HG03469 (cell line): ENCODE measurements around the gene MYBBP1A.
"Not testable (repeated sequence)": the region's sequence is repeated elsewhere in the genome, so short reads cannot be mapped to it uniquely, and the experiment has no call there.

Experiments used
- ATAC-seq: cut with Tn5 transposase; IDR thresholded peaks from one replicate; pipeline ENCODE4 v1.9.1; 2021; ENCODE audit warnings: mild to moderate bottlenecking, moderate library complexity, moderate number of reproducible peaks; ENCODE audit not compliant: unreplicated experiment

The MYBBP1A gene

DNA sequence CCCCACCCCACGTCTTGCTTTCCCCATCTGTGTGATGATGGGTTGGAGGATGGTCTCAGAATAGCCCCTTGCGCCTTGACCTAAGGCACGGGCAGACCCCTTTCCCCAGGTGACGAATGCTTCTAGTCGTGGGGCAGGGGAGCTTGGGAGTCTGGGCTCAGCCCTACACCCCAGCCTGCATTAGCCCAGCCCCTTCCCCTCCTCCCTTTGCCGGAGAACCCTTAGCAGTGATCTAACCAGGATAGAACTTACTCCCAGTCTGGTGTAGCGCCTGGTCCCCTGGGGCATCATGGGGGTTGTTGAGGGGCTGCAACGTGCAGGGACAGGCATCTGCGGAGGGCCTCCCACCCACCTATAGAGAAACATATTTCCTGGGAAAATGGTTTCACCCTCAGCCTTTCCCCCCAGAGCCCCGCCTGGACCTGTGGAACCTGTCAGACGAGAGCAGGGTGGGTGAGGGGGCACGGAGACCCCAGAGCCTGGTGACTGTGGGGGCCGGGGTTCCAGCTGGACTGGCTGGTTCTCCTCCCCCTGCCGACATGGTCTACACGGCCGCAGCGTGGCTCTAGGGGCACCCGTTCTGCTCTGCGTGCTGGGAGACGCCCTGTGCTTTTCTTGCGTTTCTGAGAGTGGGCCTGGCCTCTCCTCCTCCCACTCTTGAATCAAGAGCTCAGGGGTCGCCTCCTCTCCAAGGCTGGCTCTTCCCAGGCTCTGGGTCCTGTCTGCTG, 33.9 kb upstream of the MYBBP1A start:
- no peak for ATAC-seq

DNA sequence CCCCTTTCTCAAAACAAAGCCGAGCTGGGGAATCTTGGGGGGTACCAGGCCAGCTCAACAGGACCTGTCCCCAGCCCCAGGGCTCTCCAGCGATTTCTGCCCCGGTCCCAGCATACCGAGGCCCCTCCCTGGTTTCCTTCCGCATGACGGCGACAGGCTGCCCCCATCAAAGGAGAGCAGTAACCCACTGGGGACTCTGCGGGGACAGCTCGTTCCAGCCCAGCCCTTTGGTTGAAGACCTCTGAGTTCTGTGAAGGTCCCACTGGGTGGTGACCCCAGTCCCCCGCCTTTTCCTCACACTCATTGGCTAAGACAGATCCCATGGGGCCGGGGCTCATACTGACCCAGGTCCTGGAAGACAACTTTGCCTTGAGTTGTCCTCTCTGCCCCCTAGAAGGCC, 33.2 kb upstream of the MYBBP1A start:
- no peak for ATAC-seq

DNA sequence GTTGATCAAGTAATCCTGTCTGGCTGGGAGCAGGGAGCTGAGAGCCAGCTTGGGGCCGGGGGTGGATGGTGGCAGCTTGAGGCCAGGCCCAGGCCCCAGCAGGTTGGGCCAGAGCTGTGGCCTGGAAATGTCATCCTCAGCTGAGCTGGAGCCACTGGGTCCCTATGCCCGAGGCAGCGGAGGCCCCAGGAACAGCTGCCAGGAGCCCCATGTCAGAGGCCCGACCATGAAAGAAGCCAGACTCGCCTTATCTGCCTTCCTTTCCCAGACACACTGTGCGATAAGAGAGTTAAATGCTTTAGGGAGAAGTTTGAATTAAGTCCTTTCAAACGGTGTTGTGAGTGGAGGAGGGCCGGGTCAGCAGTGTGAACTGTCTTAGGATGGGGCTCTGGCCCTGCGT, 32.6 kb upstream of the MYBBP1A start:
- ATAC-seq: no peak

DNA sequence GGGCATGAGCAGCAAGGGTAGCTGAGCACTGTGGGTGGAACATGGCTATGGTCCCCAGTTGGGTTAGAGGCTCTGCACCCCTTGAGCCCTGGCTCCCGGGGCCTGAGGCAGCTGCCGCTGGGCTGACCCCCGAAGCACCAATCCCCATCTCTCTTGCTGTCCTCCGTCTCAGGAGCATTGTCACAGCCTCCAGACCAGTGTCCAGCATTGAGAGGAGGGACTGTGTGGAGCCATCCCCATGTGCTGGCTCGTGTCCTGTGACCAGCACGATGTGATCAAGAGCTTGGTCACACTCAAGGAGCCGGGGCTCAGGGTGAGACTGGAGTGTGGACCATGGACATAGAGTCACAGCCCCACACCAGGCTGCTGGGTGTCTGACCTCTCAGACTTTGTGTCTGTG, 32.0 kb upstream of the MYBBP1A start:
- no peak for ATAC-seq

DNA sequence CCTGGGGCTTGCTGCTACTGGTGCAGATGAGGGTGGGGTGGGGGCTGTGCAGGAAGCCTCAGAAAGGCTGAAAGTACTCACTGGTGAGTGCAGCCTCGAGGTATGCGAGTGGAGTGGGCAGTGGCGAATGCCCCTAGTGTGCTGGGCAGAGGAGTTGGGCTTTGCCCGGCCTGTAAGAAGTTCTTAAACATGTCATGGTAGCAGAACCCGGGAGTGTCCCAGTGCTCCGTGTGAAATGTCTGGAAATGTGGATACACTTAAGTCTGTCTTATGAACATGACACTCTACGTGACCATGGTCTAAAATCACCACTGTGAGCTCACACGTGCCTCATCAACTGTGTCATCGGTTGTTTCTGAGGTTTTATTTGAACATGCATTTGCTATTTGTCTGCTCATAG, 30.9 kb upstream of the MYBBP1A start:
- no peak for ATAC-seq

DNA sequence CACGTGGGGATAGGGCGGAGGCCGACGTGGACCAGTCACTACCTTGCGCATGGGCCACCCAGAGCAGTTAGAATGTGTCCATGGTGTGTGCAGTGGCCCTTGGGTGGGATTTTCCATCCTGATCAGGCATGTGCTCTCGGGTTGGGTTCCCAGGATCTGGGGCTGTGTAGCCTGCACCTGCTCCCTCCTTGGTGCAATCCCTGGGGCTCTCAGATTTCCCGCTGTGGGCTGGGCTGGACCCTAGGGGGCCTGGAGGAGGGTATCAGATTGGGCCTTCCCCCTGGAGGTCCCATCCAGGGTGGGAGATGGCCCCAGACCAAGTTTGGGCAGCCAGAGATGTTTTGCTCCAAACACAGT, 30.4 kb upstream of the MYBBP1A start:
- ATAC-seq: no peak

DNA sequence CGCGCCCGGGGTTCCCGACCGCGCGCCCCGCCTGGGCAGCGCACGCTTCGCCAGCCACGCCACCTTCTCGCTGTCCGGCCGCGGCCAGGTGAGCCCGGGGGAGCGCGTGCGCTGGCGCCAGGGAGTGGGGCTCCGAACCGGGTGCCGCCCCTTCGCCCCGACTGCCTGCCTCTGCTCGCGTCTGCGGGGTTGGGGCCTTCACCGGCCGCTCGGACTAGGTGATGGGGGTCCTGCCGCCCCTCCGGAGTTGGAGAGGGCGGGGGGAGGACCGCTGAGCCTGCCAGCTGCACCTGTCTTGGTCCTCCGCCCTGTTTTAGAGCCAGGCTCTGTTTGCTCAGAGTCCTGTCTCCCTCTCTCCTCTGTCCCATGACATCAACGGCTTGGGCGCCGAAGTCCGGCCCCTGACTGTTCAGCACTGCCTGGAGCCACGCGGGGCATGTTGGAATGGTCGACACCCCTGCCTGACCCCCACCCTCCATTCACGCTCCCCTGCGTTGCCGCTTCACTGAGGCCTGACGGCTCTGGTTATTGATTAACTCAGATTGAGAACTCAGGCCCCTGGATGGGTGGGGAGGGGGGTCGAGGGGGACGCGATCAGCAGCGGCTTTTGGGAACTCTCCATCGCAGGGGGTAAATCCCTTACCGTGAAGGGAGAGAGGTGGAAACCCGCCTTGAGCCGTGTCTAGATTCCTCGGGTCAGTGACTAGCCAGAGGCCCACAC, 29.9 kb upstream of the MYBBP1A start:
- ATAC-seq: no peak

DNA sequence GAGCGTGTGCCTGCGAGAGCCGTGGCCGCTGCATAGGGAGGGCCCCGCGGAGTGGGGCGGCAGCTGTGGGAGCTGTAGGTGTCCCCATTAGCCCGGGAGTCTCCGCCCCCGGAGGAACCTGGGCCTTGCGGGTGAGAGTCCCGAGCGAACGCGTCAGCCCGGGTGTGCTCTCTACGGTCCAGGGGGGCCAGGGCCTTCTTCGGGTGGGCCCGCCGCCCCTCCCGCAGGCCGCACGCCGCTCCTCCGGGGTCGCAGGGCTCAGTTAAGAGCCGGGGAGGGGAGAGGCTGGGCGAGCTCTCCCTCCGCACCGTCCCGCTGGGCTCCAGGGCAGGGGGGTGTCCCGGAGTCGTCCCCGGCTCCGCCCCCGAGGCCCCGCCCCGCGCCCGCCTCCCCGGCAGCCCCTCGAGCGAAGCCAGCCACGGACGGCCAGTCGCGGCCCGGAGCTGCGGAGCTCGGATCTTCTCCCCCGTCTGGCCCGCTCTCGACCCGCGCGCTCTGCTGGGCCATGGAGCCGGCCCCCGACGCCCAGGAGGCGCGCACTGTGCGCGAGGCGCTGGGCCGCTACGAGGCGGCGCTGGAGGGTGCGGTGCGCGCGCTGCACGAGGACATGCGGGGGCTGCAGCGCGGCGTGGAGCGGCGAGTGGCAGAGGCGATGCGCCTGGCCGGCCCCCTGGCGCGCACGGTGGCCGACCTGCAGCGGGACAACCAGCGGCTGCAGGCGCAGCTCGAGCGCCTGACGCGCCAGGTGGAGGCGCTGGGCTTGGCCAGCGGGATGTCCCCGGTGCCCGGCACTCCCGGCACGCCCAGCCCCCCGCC, 29.1 kb upstream of the MYBBP1A start, which contains the start of gene SMTNL2:
Gene SMTNL2, plus strand, starts transcription at position 429 of the 816 bp plus-strand sequence. Its CDS starts 77 bp downstream, at position 506.
- no peak for ATAC-seq

DNA sequence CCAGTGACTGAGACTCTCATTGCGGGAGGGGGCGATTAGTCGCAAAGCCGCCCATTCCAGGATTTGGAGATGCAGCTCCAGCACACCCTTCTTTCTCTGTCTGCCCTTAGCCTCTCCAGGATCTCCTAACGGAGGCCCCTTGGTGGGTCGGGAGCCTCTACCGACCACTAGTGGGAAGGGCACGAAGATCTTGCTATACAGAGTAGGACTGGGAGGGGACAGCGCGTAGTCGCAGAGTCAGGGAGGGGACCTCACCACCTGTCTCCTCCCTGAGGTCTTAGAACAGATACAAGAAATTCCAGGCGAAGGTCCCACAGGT, 28.6 kb upstream of the MYBBP1A start:
- no peak for ATAC-seq

DNA sequence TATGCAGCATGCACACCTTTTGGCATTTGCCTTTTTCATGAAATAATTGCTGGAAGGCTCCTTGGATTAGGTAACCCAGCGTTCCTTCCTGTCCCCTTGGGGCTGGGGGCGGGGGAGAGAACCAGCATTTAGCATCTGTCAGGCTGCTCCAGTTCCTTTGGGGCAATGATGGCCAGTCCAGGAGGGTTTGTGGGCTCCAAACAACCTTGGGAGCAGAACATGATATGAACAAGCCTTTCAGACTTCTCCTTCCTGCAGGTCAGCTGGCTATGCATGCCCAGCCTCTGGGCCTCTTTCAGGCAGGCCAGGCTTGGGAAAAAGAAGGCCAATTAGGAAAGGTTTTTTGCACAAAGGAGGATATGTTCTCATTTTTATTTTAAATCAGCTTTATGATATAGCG, 28.0 kb upstream of the MYBBP1A start:
- no peak for ATAC-seq

DNA sequence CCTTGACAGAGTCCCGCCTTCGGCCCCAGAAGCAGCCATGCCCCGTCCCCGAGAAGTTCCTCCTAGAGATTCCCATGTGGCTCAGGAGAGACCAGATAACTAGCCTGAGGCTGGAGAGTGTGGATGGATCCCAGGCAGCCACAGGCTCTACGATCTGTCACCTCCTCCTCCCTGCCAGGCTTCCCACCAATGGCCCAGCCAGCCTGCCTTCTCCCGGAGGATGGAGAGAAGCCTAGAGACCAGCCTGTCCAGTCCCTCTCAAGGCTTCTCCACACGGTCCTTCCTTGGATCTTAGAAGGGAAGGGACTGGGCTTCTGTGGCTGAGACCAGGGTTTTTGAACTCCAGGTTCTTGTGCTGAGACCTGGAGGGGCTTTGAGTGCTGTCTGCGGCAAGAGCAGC, 27.5 kb upstream of the MYBBP1A start:
- ATAC-seq: no peak

DNA sequence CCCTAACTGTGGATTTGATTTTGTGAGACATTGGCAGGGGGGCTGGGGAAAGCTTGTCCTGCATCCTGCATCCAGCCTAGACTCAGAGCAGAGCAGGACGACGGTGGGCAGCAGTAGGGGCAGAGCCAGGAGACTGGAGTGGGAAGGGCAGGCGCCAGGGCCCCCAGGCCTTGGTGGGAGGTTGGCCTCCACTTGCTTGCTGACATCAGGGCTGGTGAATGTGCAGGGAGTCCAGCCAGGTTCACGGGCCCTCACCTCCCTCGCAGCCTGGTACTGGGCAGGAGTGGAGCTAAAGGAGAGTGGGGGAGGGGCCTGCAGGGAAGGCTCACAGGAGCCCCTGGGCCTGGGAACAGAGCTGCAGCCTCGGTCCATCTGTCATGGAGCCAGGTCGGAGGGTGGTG, 26.9 kb upstream of the MYBBP1A start:
- no peak for ATAC-seq

DNA sequence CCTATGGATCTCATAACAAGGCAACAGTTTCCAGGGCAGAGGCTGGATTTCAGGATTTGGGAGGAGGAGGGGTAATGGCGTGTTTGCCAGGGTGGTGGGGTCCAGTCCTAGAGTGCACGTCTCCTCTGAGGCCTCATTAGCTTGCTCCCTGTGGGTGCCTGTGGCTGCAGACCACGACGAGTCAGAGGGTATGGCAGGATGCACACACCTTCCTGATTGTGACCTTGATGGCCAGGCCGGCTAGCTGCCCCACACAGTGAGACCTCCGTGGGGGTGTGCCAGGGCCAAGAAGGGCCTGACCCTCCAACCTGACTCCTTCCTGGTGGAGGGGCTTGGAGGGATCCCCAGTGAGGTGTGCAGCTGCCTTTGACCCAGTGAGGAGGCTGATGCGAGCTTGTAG, 25.1 kb upstream of the MYBBP1A start:
- no peak for ATAC-seq

DNA sequence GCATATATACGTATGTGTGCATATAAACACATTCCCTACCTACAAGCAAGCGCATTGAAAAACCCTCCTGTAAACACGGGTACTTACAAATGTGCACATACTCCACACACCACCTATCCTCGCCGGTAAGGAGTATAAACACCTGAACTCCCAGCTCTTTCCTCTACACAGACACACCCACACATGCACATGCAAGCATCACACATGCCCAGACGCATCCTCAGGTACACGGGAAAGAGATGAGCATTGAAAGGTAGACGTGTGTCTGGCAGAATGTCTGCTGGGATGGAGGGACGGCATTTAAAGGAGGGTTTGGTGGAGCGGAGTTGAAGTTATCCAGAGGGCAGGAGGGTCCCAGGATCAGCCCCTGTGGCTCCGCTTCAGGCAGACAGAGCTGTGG, 24.5 kb upstream of the MYBBP1A start:
- no peak for ATAC-seq

DNA sequence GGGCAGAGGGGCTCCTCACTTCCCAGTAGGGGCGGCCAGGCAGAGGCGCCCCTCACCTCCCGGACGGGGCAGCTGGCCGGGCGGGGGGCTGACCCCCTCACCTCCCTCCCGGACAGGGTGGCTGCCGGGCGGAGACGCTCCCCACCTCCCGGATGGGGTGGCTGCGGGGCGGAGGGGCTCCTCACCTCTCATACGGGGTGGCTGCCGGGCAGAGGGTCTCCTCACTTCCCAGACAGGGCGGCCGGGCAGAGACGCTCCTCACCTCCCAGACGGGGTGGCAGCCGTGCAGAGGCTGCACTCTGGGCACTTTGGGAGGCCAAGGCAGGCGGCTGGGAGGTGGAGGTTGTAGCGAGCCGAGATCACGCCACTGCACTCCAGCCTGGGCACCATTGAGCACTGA, 23.2 kb upstream of the MYBBP1A start:
- not testable (repeated sequence) for ATAC-seq

DNA sequence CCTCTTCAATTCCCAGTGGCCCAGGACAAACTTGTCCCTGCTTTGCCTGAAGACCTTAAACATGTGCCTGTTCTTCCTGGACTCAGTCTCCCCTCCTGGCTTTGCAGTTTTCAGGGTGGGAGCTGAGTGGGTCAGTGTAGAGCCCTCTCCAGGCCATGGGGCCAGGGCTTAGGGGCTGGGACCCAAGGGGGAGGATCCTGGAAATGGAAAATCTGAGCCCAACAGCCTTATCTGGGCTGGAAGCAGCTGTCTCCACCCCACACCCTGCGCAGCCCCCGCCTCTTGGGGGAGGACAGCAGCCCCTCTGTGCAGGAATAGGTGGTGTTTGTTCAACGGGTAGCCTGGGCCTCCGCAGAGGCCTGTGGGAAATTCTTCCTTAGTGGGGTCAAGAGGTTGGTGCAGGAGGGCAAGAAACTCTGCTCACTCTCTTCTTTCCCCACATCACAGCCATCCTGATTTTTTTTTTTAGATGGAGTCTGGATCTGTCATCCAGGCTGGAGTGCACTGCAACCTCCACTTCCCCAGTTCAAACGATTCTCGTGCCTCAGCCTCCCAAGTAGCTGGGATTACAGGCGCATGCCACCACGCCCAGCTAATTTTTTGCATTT, 22.3 kb upstream of the MYBBP1A start:
- no peak for ATAC-seq

DNA sequence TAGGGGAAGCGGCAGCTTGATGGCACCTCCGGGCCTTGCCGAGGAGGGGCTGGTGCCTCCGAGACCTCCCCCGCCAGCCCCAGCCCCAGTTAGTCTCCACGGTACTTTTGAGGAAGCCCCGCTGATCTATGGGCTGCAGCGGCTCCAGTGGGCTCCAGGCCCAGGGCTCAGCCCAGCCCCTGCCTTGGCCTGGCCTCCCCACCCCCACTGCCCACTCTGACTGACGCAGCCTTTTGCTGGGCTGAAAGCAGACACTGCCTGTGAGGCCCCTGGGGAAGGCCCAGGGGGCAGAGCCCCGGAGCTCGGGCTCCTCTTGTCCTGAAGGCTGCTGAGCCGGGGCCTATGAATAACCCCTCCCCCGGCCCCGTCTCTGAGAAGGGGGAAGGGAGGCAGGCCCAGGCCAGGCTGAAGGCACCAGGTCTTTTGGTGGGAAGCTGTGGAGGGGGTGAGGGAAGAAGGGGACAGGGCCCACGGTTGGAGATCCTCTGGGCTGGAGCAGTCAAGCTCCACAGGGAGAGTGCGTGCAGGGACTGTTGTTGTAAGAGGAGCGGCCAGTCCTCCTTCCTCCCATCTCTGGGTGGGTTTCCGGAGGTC, 21.6 kb upstream of the MYBBP1A start:
- ATAC-seq: no peak

DNA sequence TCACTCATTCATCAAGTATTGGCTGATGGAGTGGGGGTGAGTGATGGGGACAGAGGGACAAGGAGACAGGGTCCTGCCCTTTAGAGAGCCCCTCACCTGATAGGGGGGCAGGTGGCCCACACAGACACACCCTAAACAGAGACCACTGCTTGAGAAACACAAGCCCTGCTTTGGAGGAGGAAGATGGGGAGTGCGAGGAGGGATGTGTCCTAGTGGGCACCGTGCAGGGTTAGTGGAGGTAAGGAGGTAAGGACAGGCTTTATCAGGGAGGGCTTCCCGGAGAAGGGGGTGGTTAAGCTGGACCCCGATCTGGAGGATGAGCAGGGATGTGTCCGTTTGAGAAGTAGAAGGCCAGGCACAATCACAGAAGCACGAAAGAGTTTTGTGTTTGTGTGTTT, 21.0 kb upstream of the MYBBP1A start:
- ATAC-seq: no peak

DNA sequence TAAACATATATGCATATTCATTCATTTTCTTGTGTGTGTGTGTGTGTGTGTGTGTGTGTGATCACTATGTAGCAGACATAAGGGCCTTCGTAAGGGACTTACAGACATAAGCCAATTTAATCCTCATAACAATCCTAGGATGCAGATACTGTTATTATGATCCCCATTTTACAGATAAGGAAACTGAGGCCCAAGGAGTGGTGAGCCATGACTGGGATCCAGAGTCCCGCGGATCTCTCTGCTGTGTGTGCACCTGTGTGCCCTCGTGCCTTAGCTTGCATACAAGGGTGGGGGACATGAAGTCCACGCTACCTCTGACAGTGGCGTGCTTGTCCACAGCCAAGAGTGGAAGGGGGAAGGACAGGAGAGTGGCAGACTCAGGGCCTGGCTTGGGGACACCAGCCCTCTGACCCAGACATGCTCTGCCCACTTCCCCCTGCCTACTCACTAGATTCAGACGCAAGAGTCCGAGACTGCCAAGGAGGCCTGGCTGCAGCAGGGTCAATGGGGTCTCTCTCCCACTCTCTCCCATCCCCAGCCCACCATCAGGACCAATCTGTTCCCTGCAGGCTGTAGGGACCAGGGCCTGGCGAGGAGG, 19.4 kb upstream of the MYBBP1A start:
- no peak for ATAC-seq

DNA sequence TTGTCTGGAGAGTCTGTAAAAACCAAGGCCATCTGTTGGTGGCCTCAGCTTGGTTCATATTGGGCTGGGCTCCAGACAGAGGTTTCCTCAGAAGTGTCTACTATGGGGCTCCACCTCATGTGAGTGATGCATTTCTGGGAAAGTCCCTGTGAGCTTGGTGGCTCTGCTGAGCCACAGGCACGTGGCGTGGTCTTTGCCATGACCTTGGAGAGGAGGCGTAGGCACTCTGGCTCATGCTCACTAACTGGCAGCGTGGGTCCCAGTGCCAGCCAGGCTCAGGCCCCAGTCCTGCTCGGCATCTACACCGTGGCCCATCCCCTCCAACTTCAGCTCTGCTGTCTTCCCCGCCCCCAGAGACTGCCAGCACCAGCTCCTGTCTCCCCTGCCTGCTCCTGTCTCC, 18.5 kb upstream of the MYBBP1A start:
- ATAC-seq: no peak

DNA sequence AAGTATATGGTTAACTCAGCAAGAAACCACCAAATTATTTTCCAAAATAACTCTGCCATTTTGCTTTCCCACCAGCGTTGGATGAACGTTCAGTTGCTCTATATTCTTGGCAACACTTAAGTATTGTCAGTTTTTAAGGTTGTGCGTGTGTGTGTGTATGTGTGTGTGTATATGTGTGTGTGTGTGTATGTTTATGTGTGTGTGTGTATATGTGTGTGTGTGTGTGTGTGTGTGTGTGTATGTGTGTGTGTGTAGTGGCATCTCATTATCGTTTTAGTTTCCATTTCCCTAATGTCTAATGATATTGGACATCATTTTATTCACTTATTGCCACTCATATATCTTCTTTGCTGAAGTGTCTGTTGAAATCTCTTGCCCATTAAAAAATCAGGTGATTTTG, 17.9 kb upstream of the MYBBP1A start:
- ATAC-seq: no peak
